Natural killer cell (primary cell): ENCODE data around the gene CDNF. TPM values are rescaled to one million over a fixed set of nuclear protein-coding genes. Genes with fewer than 3 reads are reported as not detected.

Source experiments
- ATAC-seq, 3 donors: fragments of 150-1000 bp in 2 of 3; fragments of 200-7000 bp in 1 of 3; cut with Tn5 transposase; 1 replicate in 1 of 3; 2 replicates in 2 of 3; pipeline ENCODE4 v1.10.0; 2021; ENCODE audit warnings: mild to moderate bottlenecking in 2 of 3, moderate library complexity in 2 of 3
- DNase-seq, 2 donors: peaks; one replicate each; pipeline versions ENCODE4 v3.0.0 to v3.0.0-alpha.2; 2013 to 2021; ENCODE audit warnings: mixed read lengths in 1 of 2
- H3K27ac ChIP-seq: one replicate; pipeline ENCODE4 v1.5.1; 2013; ENCODE audit warnings: mild to moderate bottlenecking, low read length
- H3K27me3 ChIP-seq: one replicate; pipeline ENCODE4 v1.6.1; 2013; ENCODE audit warnings: low read length; ENCODE audit not compliant: control insufficient read depth, insufficient read depth
- H3K36me3 ChIP-seq: one replicate; pipeline ENCODE4 v1.6.1; 2013; ENCODE audit warnings: low read length; ENCODE audit not compliant: control insufficient read depth, insufficient read depth
- H3K4me1 ChIP-seq: one replicate; pipeline ENCODE4 v1.6.1; 2013; ENCODE audit warnings: low read length; ENCODE audit not compliant: control insufficient read depth, insufficient read depth
- H3K4me3 ChIP-seq: one replicate; pipeline ENCODE4 v1.5.1; 2013; ENCODE audit warnings: low read length
- H3K9me3 ChIP-seq: one replicate; pipeline ENCODE4 v1.6.1; 2013; ENCODE audit warnings: low read length; ENCODE audit not compliant: control insufficient read depth, insufficient read depth
- H3K27ac Mint-ChIP-seq, 2 donors: one replicate each; pipeline ENCODE4 v1.8.0; 2022; ENCODE audit warnings: mild to moderate bottlenecking in 2 of 2, mixed read lengths in 2 of 2, moderate library complexity in 1 of 2
- H3K27me3 Mint-ChIP-seq, 2 donors: one replicate each; pipeline ENCODE4 v1.8.0; 2022; ENCODE audit warnings: low read depth in 2 of 2, mixed read lengths in 2 of 2
- H3K36me3 Mint-ChIP-seq: one replicate; pipeline ENCODE4 v1.8.0; 2022; ENCODE audit warnings: mixed read lengths
- H3K4me1 Mint-ChIP-seq, 2 donors: one replicate each; pipeline ENCODE4 v1.8.0; 2022; ENCODE audit warnings: mixed read lengths in 2 of 2
- H3K4me3 Mint-ChIP-seq: one replicate; pipeline ENCODE4 v1.8.0; 2022; ENCODE audit warnings: mild to moderate bottlenecking, moderate library complexity, mixed read lengths
- H3K9me3 Mint-ChIP-seq, 2 donors: one replicate each; pipeline ENCODE4 v1.8.0; 2022; ENCODE audit warnings: mixed read lengths in 2 of 2
- CTCF ChIP-seq: fragments of 200-600 bp; IDR thresholded peaks from one replicate; pipeline ENCODE4 v1.8.0; 2022; ENCODE audit warnings: antibody characterized with exemption
- WGBS: methylation state at CpG from one replicate; pipeline ENCODE4 v1.1.7; 2013; ENCODE audit warnings: missing lambda C conversion rate; ENCODE audit not compliant: insufficient coverage; 5-methylcytosine and 5-hydroxymethylcytosine counted together
- intact Hi-C: fragments of 100-400 bp; cut with micrococcal nuclease; formaldehyde crosslinking; loops from one replicate; pipeline ENCODE4 v1.14.2; 2022
- total RNA-seq, 4 donors: library from RNA; stranded (reverse); fragments of 120-200 nt in 1 of 4; gene quantifications; one replicate each; pipeline versions ENCODE4 v1.2.3 to v1.2.4, GENCODE V29; 2013 to 2022

The CDNF gene
- total RNA-seq, 3 donors from 2014 or later (not counting 1 experiment from before 2014, with no cell fraction given): 1.8 to 2.2 (median 1.9) TPM

- no peaks in the 10 kb centered on the region for H3K27me3 Mint-ChIP-seq
- ATAC-seq: no peak
Observed at GRCh38 chr10:14860791-14861190, 23.0 kb upstream of the CDNF start.

DNA sequence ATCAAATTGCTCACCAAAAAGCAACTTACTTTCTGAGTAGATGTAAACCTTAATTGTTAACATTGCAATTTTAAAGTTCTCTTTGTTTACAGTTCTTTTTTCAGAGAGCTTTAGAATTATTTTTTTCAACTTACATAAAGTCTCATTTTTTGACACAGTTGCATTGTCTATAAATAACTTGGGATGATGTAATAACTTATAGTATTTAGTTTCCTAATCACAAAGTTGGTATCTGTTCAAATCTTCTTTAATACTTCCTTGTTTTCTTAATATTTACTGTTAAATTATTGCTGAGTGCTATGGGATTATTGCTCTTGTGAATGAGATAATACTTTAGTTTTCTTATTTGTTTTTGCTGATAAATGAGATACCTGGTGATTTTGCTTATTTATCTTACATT is 21.9 kb upstream of the CDNF start:
- DNase-seq: no peak
- Mint-ChIP-seq H3K36me3 (peaks cover 13% of the 10 kb centered on the region), H3K9me3 (no peaks in the 10 kb centered on the region), H3K4me1 (peaks cover 13 to 14% of the 10 kb centered on the region in 2 donors), H3K4me3 (no peak overlapping the region), H3K27me3 (no peaks in the 10 kb centered on the region), H3K27ac (peak overlapping the region in 1 of 2 donors; percentile 34)
- Histone ChIP-seq H3K4me3 (no peak overlapping the region), H3K36me3 (peaks cover 30% of the 10 kb centered on the region), H3K27me3 (no peaks in the 10 kb centered on the region), H3K9me3 (no peaks in the 10 kb centered on the region), H3K27ac (no peak overlapping the region), H3K4me1 (no peaks in the 10 kb centered on the region)
- intact Hi-C loops: no loop called here
- TF ChIP-seq CTCF: no peak
- ATAC-seq: no peak

More at GRCh38 chr10:14860791-14861190, 23.0 kb upstream of the CDNF start:
- Histone ChIP-seq H3K36me3 (peaks cover 20% of the 10 kb centered on the region), H3K27me3 (no peaks in the 10 kb centered on the region), H3K4me1 (no peaks in the 10 kb centered on the region), H3K4me3 (no peak overlapping the region), H3K27ac (no peak overlapping the region), H3K9me3 (no peaks in the 10 kb centered on the region)
- no peak for TF ChIP-seq CTCF
- no peak for DNase-seq
- Mint-ChIP-seq H3K9me3 (no peaks in the 10 kb centered on the region), H3K4me1 (peaks cover 13 to 14% of the 10 kb centered on the region in 2 donors), H3K4me3 (no peak overlapping the region), H3K36me3 (peaks cover 13% of the 10 kb centered on the region), H3K27ac (peak overlapping the region in 1 of 2 donors; percentile 34)
- 100% methylated on average over 1 of the region's 1 CpG for WGBS
- intact Hi-C loops: no loop called here

DNA sequence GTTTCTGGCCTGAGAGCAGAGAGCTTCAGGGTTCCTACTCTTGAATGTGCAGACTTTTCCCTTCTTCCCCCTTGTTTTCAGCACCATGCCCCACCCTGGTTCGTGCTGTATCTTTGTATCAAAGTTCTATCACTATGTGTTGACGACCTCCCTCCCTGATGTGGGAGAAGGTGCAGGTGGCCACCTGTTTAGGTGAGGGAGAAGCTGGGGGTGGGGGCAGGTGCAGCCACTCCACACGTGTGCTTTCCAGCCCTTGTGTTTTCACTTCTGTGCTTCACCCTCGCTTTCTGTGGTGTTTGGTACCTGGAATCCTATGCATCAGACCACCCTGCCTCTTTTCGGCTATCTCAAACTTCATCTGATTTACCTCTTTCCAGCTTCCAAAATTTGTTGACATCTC is 21.2 kb upstream of the CDNF start:
- Histone ChIP-seq H3K27me3 (no peaks in the 10 kb centered on the region), H3K9me3 (no peaks in the 10 kb centered on the region), H3K27ac (no peak overlapping the region), H3K4me1 (no peaks in the 10 kb centered on the region), H3K4me3 (no peak overlapping the region), H3K36me3 (peaks cover 37% of the 10 kb centered on the region)
- peaks cover 13 to 14% of the 10 kb centered on the region in 2 donors for H3K4me1 Mint-ChIP-seq
- ATAC-seq (no peak), DNase-seq (no peak)
- no peaks in the 10 kb centered on the region for H3K27me3 Mint-ChIP-seq
- H3K36me3 Mint-ChIP-seq: peaks cover 13% of the 10 kb centered on the region
- no peaks in the 10 kb centered on the region for H3K9me3 Mint-ChIP-seq
- H3K27ac Mint-ChIP-seq: no peak overlapping the region
- intact Hi-C loops: no loop called here
- 82% methylated on average over 5 of the region's 5 CpGs for WGBS
- TF ChIP-seq CTCF: no peak
- H3K4me3 Mint-ChIP-seq: no peak overlapping the region

DNA sequence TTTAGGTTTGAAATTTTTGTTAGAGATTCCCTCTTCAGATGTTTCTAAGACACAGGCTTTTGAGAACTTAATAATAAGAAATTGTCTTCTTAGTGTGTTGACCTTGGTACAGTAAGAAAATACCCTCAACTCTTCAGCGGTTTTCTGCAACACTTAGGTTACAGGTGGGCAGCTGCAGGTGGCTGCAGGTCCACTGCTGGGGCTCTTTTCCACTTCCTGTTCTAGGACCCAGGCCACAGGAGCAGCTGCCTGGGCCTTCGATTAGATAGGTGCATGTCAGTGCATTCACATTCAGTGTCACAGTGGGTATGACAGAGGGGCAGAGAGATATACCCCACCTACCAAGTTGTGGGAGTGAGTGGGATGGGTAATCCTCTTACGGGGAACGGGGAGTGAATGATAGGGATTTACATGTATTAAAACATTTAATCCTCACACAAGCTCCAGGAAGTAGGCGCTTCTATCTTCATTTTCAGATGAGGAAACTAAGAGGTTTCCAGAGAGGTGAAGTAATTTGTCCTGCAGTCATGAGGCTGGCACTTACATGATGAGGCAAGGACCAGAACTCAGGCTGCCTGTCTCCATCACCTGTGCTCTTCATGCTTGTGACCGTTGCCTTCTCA is 20.6 kb upstream of the CDNF start:
- Mint-ChIP-seq H3K36me3 (peaks cover 13% of the 10 kb centered on the region), H3K27me3 (no peaks in the 10 kb centered on the region), H3K9me3 (no peaks in the 10 kb centered on the region), H3K4me3 (no peak overlapping the region), H3K27ac (no peak overlapping the region), H3K4me1 (peaks cover 13 to 14% of the 10 kb centered on the region in 2 donors)
- no peaks in the 10 kb centered on the region for H3K27me3 ChIP-seq
- no peaks in the 10 kb centered on the region for H3K4me1 ChIP-seq
- no peak for ATAC-seq
- 91% methylated on average over 3 of the region's 6 CpGs for WGBS
- no peak for DNase-seq
- H3K9me3 ChIP-seq: no peaks in the 10 kb centered on the region
- no peak for TF ChIP-seq CTCF
- H3K4me3 ChIP-seq: no peak overlapping the region
- H3K27ac ChIP-seq: no peak overlapping the region
- peaks cover 40% of the 10 kb centered on the region for H3K36me3 ChIP-seq
- intact Hi-C loops: no loop called here
